PFSK-1 (cell line): ENCODE data around the gene TSPYL2.

Source experiments
- FOXP2 ChIP-seq: optimal IDR thresholded peaks from 2 replicates; pipeline ENCODE3; 2011; ENCODE audit warnings: borderline replicate concordance, control low read depth, inconsistent platforms; ENCODE audit not compliant: insufficient read depth; ENCODE audit errors: extremely low read length, extremely low read depth
- POLR2AphosphoS5 ChIP-seq: IDR thresholded peaks from 2 replicates; pipeline ENCODE4 v1.6.1; 2012; ENCODE audit warnings: low read depth, mild to moderate bottlenecking, control low read depth, low read length, moderate library complexity
- SIN3A ChIP-seq: IDR thresholded peaks from 2 replicates; pipeline ENCODE4 v1.6.1; 2012; ENCODE audit warnings: mild to moderate bottlenecking, low read length, moderate library complexity, borderline replicate concordance; ENCODE audit not compliant: insufficient read depth
- TAF1 ChIP-seq: IDR thresholded peaks from 2 replicates; pipeline ENCODE4 v1.6.1; 2012; ENCODE audit warnings: low read length, control low read depth, borderline replicate concordance; ENCODE audit not compliant: insufficient read depth
- TF ChIP-seq, protein P1 (sequence below), 2 experiments: IDR thresholded peaks; 2 replicates each; pipeline versions ENCODE4 v1.6.1 to v1.8.0; 2011 to 2012; ENCODE audit warnings: low read depth in 2 of 2, low read length in 2 of 2, control low read depth in 1 of 2, inconsistent platforms in 1 of 2, mild to moderate bottlenecking in 1 of 2, moderate library complexity in 1 of 2; ENCODE audit not compliant: insufficient read depth in 1 of 2

The TSPYL2 gene

DNA sequence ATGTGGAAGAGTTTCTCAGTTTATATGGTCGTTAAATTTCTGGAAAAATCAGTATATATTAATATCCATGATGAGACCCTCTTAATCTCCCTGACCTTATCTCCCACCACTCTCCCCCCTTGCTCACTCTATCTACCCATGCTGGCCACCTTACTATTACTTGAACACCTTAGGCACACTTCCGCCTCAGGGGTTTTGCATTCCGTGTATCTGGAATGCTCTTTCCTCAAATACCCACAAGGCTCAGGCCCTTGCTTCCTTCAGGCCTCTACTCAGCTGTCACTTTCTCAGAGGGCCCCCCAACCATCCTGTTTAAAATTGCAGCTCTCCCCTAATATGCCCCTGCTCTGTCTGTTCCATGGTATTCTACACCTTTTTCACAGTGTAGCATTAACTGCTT is 13.6 kb downstream of the TSPYL2 start:
- TF ChIP-seq, protein P1, sequence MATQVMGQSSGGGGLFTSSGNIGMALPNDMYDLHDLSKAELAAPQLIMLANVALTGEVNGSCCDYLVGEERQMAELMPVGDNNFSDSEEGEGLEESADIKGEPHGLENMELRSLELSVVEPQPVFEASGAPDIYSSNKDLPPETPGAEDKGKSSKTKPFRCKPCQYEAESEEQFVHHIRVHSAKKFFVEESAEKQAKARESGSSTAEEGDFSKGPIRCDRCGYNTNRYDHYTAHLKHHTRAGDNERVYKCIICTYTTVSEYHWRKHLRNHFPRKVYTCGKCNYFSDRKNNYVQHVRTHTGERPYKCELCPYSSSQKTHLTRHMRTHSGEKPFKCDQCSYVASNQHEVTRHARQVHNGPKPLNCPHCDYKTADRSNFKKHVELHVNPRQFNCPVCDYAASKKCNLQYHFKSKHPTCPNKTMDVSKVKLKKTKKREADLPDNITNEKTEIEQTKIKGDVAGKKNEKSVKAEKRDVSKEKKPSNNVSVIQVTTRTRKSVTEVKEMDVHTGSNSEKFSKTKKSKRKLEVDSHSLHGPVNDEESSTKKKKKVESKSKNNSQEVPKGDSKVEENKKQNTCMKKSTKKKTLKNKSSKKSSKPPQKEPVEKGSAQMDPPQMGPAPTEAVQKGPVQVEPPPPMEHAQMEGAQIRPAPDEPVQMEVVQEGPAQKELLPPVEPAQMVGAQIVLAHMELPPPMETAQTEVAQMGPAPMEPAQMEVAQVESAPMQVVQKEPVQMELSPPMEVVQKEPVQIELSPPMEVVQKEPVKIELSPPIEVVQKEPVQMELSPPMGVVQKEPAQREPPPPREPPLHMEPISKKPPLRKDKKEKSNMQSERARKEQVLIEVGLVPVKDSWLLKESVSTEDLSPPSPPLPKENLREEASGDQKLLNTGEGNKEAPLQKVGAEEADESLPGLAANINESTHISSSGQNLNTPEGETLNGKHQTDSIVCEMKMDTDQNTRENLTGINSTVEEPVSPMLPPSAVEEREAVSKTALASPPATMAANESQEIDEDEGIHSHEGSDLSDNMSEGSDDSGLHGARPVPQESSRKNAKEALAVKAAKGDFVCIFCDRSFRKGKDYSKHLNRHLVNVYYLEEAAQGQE (IDR thresholded peaks at IDR 0.05; ENCODE audit: insufficient read depth in 1 of 2, low read depth in 2 of 2, low read length in 2 of 2): no peak
- TF ChIP-seq SIN3A: no peak
- TF ChIP-seq POLR2AphosphoS5: no peak
- TF ChIP-seq TAF1: no peak
- TF ChIP-seq FOXP2: no peak

DNA sequence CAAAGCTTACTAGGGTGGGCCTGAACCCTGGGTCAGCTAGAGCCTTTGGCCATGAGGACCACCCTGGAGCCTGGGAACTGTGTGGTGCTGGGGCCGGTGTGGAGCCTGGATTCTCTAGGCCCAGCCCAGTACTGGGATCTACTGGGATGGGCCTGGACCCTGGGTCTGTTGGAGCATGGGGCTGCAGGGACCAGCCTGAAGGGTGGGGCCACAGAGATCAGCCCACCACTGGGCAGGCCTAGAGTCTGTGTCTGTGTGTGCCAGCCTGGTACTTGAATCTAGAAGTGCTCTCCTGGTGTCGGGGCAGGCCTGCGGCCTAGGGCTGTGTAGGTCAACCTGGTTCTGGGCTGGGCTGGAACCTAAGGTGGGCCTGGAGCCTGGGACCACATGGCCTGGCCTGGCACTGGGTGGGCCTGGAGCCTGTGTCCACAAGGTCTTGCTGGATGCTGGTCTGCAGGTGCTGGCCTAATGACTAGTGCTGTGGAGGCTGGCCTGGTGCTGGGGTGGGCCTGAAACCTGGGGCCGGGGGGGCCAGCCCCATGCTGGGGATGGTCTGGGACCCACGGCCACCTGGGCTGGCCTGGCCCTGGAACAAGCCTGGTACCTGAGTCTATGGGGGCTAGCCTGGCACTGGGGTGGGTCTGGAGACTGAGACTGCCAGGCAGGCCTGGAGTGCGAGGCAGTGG is 32.8 kb downstream of the TSPYL2 start:
- TF ChIP-seq SIN3A: no peak
- TF ChIP-seq POLR2AphosphoS5: no peak
- no peak for TF ChIP-seq TAF1
- TF ChIP-seq FOXP2: no peak
- TF ChIP-seq, protein P1 (IDR thresholded peaks at IDR 0.05; ENCODE audit: insufficient read depth in 1 of 2, low read depth in 2 of 2, low read length in 2 of 2): no peak

DNA sequence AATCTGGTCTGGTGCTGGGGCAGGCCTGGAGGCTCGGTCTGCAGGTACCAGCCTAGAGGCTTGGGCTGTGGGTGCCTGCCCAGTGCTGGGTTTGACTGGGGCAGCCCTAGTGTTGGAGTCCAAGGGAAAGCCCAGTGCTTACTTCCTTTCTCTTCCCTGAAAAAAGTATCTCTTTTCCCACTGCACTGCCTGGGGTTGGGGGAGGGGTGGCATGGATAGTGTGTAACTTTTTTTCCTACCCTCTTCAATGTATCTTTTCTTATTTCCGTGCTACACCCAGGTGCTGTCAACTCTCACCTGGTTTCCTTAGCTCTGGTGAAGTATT is 33.3 kb downstream of the TSPYL2 start:
- TF ChIP-seq POLR2AphosphoS5: no peak
- TF ChIP-seq TAF1: no peak

DNA sequence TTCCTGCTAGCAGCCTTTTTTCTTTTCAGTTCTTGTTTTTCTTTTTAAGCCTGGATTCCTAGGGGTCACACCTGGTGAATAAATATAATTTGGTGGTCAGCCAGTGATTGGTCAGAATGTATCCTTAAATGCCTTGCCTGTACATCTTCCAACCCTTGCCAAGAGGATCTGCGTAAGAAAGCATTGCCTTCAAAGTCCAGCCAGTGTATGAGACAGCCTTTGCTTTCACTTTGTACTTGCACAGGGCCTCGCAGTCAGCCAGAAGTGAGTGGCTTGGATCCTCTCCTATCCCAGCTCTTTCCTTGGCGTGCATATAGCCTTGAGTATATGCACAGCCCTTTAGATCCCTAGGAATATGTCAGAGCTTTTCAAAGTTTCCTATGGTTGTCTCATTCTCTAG is 33.9 kb downstream of the TSPYL2 start:
- no peak for TF ChIP-seq TAF1
- TF ChIP-seq FOXP2: no peak
- TF ChIP-seq, protein P1 (IDR thresholded peaks at IDR 0.05; ENCODE audit: insufficient read depth in 1 of 2, low read depth in 2 of 2, low read length in 2 of 2): no peak
- TF ChIP-seq SIN3A: no peak

DNA sequence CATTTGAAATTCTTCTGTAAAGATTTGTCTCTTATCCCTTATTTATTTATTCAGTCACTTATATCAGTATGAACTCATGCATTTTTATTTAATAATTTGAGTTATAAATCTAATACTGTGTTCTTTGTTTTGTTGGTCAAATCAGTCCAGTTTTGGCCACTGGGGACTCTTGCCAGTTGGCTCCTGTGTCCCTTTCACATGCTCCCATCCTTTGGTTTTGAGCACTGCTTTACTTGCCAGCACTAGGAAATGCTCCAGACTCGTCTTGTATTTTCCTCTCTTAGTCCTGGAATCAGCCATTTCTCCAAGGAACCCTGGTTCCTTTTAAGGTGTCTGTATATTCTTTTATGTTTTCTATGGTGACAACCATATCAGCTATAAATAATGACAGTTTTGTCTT is 39.8 kb downstream of the TSPYL2 start:
- no peak for TF ChIP-seq TAF1
- TF ChIP-seq POLR2AphosphoS5: no peak
- no peak for TF ChIP-seq FOXP2
- no peak for TF ChIP-seq SIN3A
- TF ChIP-seq, protein P1 (IDR thresholded peaks at IDR 0.05; ENCODE audit: insufficient read depth in 1 of 2, low read depth in 2 of 2, low read length in 2 of 2): no peak
